Suprapubic skin (tissue), 4 donors: Measurements from ENCODE around the gene NECAB3. TPM values are rescaled to one million over a fixed set of nuclear protein-coding genes. Genes with fewer than 3 reads are reported as not detected.

Source experiments
- DNase-seq, 2 donors: peaks; one replicate each; pipeline ENCODE4 v3.0.0-alpha.2; 2019; ENCODE audit warnings: low spot score in 2 of 2
- H3K27ac ChIP-seq: fragments of 200-600 bp; sonication (generic); one replicate; pipeline ENCODE4 v1.5.1; 2019
- H3K27me3 ChIP-seq: fragments of 200-600 bp; sonication (generic); one replicate; pipeline ENCODE4 v1.5.1; 2019
- H3K36me3 ChIP-seq: fragments of 200-600 bp; sonication (generic); one replicate; pipeline ENCODE4 v1.5.1; 2019
- H3K4me1 ChIP-seq: fragments of 200-600 bp; sonication (generic); one replicate; pipeline ENCODE4 v1.5.1; 2019
- H3K4me3 ChIP-seq: fragments of 200-600 bp; sonication (generic); one replicate; pipeline ENCODE4 v1.5.1; 2019; ENCODE audit warnings: mild to moderate bottlenecking
- H3K9me3 ChIP-seq: fragments of 200-600 bp; sonication (generic); one replicate; pipeline ENCODE4 v1.5.1; 2019
- EP300 ChIP-seq: sonication (generic); formaldehyde crosslinking; IDR thresholded peaks from one replicate; pipeline ENCODE4 v1.6.1; 2017; ENCODE audit warnings: antibody characterized with exemption
- POLR2A ChIP-seq, 2 donors: fragments of 450-650 bp; IDR thresholded peaks; one replicate each; pipeline ENCODE4 v1.6.1; 2017; ENCODE audit warnings: antibody characterized with exemption in 2 of 2, mild to moderate bottlenecking in 2 of 2, moderate library complexity in 2 of 2
- POLR2AphosphoS5 ChIP-seq, 3 donors: sonication (generic); formaldehyde crosslinking; IDR thresholded peaks; one replicate each; pipeline ENCODE4 v1.6.1; 2017; ENCODE audit warnings: antibody characterized with exemption in 3 of 3
- WGBS: methylation state at CpG from one replicate; pipeline ENCODE4 v1.1.5; 2018; 5-methylcytosine and 5-hydroxymethylcytosine counted together
- total RNA-seq, 4 donors: library from RNA; depleted of rRNA; stranded (reverse); fragments of >200 nt; gene quantifications; one replicate each; pipeline ENCODE4 v1.1.0, GENCODE V29; 2016
- TF ChIP-seq, protein P1 (sequence below), 2 donors: fragments of 200-600 bp in 1 of 2; fragments of 450-650 bp in 1 of 2; sonication (generic) in 1 of 2; IDR thresholded peaks; one replicate each; pipeline ENCODE4 v1.5.1; 2016 to 2019; ENCODE audit warnings: antibody characterized with exemption in 2 of 2, mild to moderate bottlenecking in 1 of 2, moderate library complexity in 1 of 2

NECAB3 gene
- total RNA-seq, 4 donors from 2014 or later = 19.9 to 37.5 (median 22.1) TPM

DNA sequence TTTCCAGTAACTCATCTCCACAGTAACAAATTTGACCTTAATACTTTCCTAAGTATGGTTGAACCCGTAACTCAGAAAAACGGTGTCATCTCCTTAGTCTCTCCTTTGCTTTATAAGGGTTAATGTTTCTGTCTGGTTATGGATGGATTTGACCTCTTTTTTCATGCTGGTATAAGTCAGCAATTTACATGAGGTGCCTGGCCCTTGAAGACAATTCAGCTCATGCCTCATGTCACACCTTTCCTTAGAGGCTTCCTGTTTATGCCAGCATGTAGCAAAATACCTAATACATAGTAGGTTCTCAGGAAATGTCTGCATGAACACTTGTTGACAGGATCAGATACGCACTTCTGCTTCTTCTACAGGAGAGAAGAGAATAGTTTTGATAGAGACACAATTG lies 49.8 kb downstream of the NECAB3 start:
- H3K36me3 ChIP-seq = peaks cover 64% of the 10 kb centered on the region
- TF ChIP-seq EP300 (no peak), POLR2A (IDR thresholded peaks at IDR 0.05) (no peak), POLR2AphosphoS5 (IDR thresholded peaks at IDR 0.05) (no peak)
- TF ChIP-seq, protein P1, sequence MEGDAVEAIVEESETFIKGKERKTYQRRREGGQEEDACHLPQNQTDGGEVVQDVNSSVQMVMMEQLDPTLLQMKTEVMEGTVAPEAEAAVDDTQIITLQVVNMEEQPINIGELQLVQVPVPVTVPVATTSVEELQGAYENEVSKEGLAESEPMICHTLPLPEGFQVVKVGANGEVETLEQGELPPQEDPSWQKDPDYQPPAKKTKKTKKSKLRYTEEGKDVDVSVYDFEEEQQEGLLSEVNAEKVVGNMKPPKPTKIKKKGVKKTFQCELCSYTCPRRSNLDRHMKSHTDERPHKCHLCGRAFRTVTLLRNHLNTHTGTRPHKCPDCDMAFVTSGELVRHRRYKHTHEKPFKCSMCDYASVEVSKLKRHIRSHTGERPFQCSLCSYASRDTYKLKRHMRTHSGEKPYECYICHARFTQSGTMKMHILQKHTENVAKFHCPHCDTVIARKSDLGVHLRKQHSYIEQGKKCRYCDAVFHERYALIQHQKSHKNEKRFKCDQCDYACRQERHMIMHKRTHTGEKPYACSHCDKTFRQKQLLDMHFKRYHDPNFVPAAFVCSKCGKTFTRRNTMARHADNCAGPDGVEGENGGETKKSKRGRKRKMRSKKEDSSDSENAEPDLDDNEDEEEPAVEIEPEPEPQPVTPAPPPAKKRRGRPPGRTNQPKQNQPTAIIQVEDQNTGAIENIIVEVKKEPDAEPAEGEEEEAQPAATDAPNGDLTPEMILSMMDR (IDR thresholded peaks at IDR 0.05) = no peak
- no peak for DNase-seq
- WGBS = 87% methylated on average over 3 of the region's 3 CpGs
- H3K4me3 ChIP-seq = no peak overlapping the region
- no peak overlapping the region for H3K27ac ChIP-seq
- no peaks in the 10 kb centered on the region for H3K4me1 ChIP-seq
- H3K27me3 ChIP-seq = no peaks in the 10 kb centered on the region
- no peaks in the 10 kb centered on the region for H3K9me3 ChIP-seq

DNA sequence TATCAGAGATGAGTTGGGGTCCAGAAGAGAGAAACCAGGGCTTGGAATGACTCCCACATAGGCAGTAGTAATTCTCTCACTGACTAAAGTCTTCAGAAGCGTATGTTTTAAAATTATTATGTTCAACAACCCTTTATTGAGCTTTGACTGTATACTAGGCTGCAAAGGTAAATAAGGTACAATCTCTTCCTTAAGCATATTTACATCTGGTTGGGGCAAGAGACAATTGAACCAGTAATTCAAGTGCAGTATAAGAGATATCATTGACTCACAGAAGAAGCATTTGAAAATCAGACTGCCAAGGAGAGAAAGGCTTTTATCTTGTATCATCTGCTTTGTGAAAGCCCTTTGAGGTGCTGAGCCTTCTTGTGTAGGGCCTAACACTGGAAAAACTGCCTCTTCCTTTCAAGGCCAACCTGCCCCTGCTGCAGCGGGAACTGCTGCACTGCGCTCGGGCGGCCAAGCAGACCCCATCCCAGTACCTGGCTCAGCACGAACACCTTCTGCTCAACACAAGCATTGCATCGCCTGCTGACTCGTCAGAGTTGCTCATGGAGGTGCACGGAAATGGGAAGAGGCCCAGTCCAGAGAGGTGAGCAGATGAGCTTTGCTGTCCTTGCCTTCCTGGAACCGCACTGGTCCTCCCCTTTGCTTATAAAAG lies 51.4 kb downstream of the NECAB3 start:
- WGBS = 100% methylated on average over 3 of the region's 10 CpGs
- Histone ChIP-seq H3K27ac (no peak overlapping the region), H3K4me3 (no peak overlapping the region), H3K27me3 (no peaks in the 10 kb centered on the region), H3K36me3 (peaks cover 52% of the 10 kb centered on the region), H3K4me1 (no peaks in the 10 kb centered on the region), H3K9me3 (no peaks in the 10 kb centered on the region)
- no peak for TF ChIP-seq POLR2A (IDR thresholded peaks at IDR 0.05)
- no peak for TF ChIP-seq EP300
- TF ChIP-seq POLR2AphosphoS5 (IDR thresholded peaks at IDR 0.05) = no peak
- TF ChIP-seq, protein P1 (IDR thresholded peaks at IDR 0.05) = no peak
- no peak for DNase-seq

DNA sequence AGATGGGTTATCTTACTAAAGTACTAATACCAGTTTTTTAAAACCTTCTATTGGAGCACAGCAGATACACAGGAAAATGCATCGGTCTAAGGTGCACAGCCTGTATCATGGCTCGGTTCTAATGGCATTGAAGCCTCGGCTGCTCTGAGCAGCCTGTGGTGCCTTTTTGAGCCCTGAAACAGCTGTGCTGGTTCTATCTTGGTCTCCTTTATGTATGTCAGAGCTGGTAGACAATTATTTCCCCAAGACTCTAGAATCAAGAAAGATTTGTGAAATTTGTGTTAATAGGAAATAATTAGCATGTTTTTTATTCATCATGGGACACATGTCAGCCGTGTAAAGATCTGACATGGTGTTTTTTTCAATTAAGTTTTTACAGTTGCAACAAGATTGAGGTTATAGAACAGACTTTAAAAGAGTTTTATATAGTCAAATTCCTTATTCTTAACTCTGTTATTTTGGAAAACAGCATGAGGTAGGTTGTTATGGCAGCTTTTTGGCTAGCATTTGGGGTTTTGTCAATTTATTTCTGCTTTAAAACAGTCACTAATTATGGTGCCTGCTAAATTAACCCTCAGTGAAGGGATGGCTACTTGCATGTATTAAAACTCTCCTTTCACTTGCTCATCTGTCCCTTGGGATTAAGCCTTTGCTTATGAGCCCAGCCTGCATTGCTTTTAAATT lies 52.4 kb downstream of the NECAB3 start:
- H3K27ac ChIP-seq = no peak overlapping the region
- 85% methylated on average over 4 of the region's 4 CpGs for WGBS

DNA sequence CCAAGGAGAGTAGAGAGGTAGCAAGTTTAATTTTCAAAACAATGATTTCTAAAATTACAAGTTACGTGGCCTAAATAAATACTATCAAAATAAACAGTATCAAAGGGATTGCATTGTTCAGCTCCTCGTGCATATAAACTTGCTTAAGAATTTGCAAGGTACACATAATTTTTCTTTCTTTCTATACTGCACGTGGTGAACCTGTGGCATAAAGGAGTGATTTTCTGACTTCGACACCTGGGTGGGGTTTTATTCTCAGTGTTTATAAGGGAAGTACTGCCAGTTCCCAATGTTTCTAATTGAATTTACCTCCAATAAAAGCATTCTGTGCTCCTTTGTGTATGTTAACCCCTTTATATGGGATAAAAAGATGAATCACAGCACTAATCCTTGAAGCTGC lies 62.2 kb downstream of the NECAB3 start:
- Histone ChIP-seq H3K4me3 (no peak overlapping the region), H3K9me3 (no peaks in the 10 kb centered on the region), H3K4me1 (no peaks in the 10 kb centered on the region), H3K27ac (no peak overlapping the region), H3K27me3 (no peaks in the 10 kb centered on the region), H3K36me3 (peaks cover 76% of the 10 kb centered on the region)
- 59% methylated on average over 4 of the region's 4 CpGs for WGBS
- no peak for DNase-seq
- no peak for TF ChIP-seq POLR2A (IDR thresholded peaks at IDR 0.05)
- TF ChIP-seq, protein P1 (IDR thresholded peaks at IDR 0.05) = no peak
- TF ChIP-seq POLR2AphosphoS5 (IDR thresholded peaks at IDR 0.05) = no peak
- no peak for TF ChIP-seq EP300

More for the DNA sequence above, 52.4 kb downstream of the NECAB3 start:
- Histone ChIP-seq H3K27me3 (no peaks in the 10 kb centered on the region), H3K9me3 (no peaks in the 10 kb centered on the region), H3K36me3 (peaks cover 44% of the 10 kb centered on the region), H3K4me3 (no peak overlapping the region), H3K4me1 (no peaks in the 10 kb centered on the region)
- TF ChIP-seq POLR2AphosphoS5 (IDR thresholded peaks at IDR 0.05) (no peak), POLR2A (IDR thresholded peaks at IDR 0.05) (no peak), EP300 (no peak)
- TF ChIP-seq, protein P1 (IDR thresholded peaks at IDR 0.05) = no peak
- DNase-seq = no peak

DNA sequence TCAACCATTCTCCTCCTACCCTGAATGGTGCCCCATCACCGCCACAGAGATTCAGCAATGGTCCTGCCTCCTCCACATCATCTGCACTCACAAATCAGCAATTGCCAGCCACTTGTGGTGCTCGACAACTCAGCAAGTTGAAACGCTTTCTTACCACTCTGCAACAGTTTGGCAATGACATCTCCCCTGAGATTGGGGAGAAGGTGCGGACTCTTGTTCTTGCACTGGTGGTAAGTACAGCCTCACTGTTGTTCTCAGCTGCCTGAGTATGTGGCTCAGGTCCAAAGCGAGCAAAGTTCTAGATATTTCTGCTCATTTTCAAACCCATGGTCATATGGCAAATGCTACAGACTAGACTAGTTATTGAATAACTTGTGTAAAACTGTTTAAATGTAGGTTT lies 63.1 kb downstream of the NECAB3 start:
- Histone ChIP-seq H3K36me3 (peaks cover 72% of the 10 kb centered on the region), H3K9me3 (no peaks in the 10 kb centered on the region), H3K4me1 (no peaks in the 10 kb centered on the region), H3K27ac (no peak overlapping the region), H3K27me3 (no peaks in the 10 kb centered on the region), H3K4me3 (no peak overlapping the region)
- DNase-seq = no peak
- 89% methylated on average over 5 of the region's 5 CpGs for WGBS
- TF ChIP-seq POLR2A (IDR thresholded peaks at IDR 0.05) (no peak), EP300 (no peak), POLR2AphosphoS5 (IDR thresholded peaks at IDR 0.05) (no peak)
- TF ChIP-seq, protein P1 (IDR thresholded peaks at IDR 0.05) = no peak
